Measurements from ENCODE around the gene BTNL3.

- no peak for TF ChIP-seq CTCF (IDR thresholded peaks at IDR 0.05)
- TF ChIP-seq TCF12 (IDR thresholded peaks at IDR 0.05) = no peak
- no peak for TF ChIP-seq REST (IDR thresholded peaks at IDR 0.05; ENCODE audit: low read depth, low read length)
Observed at GRCh38 chr5:181052672-181053487, 64.2 kb downstream of the BTNL3 start.
